HepG2 (cell line): Measurements from ENCODE around the gene ERMP1. TPM values are rescaled to one million over a fixed set of nuclear protein-coding genes. Genes with fewer than 3 reads are reported as not detected.

Source experiments
- CREB3 ChIP-seq: sonication (generic); formaldehyde crosslinking; IDR thresholded peaks from 2 replicates; pipeline ENCODE4 v1.5.0; 2020; ENCODE audit warnings: missing genetic modification reagents
- GRHL1 ChIP-seq: sonication (generic); formaldehyde crosslinking; conservative IDR thresholded peaks from 2 replicates; pipeline ENCODE4 v1.8.0; 2022; ENCODE audit warnings: missing genetic modification reagents
- HOXA9 ChIP-seq: sonication (generic); formaldehyde crosslinking; IDR thresholded peaks from 2 replicates; pipeline ENCODE4 v1.8.1; 2022; ENCODE audit warnings: missing genetic modification reagents, mild to moderate bottlenecking, moderate library complexity, borderline replicate concordance
- IRF2 ChIP-seq: IDR thresholded peaks from 2 replicates; pipeline ENCODE4 v1.6.1; 2018; ENCODE audit warnings: missing genetic modification reagents, missing compliant biosample characterization
- MAFG ChIP-seq: sonication (generic); formaldehyde crosslinking; IDR thresholded peaks from 2 replicates; pipeline ENCODE4 v1.5.1; 2020; ENCODE audit warnings: mild to moderate bottlenecking, missing genetic modification reagents
- NFAT5 ChIP-seq: sonication (generic); formaldehyde crosslinking; IDR thresholded peaks from 2 replicates; pipeline ENCODE4 v1.4.0; 2020; ENCODE audit warnings: missing genetic modification reagents
- ZNF10 ChIP-seq: sonication (generic); formaldehyde crosslinking; IDR thresholded peaks from 2 replicates; pipeline ENCODE4 v1.4.0; 2020; ENCODE audit warnings: mild to moderate bottlenecking, low read depth, missing genetic modification reagents, borderline replicate concordance
- ZNF12 ChIP-seq: sonication (generic); formaldehyde crosslinking; IDR thresholded peaks from 2 replicates; pipeline ENCODE4 v1.5.0; 2020; ENCODE audit warnings: missing genetic modification reagents
- ZNF234 ChIP-seq: sonication (generic); formaldehyde crosslinking; conservative IDR thresholded peaks from 2 replicates; pipeline ENCODE4 v1.5.1; 2020; ENCODE audit warnings: mild to moderate bottlenecking, missing genetic modification reagents
- ZNF564 ChIP-seq: sonication (generic); formaldehyde crosslinking; IDR thresholded peaks from 2 replicates; pipeline ENCODE4 v1.8.1; 2023; ENCODE audit warnings: mild to moderate bottlenecking, missing genetic modification reagents
- ZNF577 ChIP-seq: sonication (generic); formaldehyde crosslinking; IDR thresholded peaks from 2 replicates; pipeline ENCODE4 v1.4.0; 2020; ENCODE audit warnings: mild to moderate bottlenecking, low read depth, missing genetic modification reagents, borderline replicate concordance
- ZNF629 ChIP-seq: sonication (generic); formaldehyde crosslinking; conservative IDR thresholded peaks from 2 replicates; pipeline ENCODE4 v1.5.0; 2020; ENCODE audit warnings: missing genetic modification reagents
- ZNF710 ChIP-seq: sonication (generic); formaldehyde crosslinking; IDR thresholded peaks from 2 replicates; pipeline ENCODE4 v1.5.0; 2020; ENCODE audit warnings: mild to moderate bottlenecking, missing genetic modification reagents, borderline replicate concordance
- ZNF784 ChIP-seq: sonication (generic); formaldehyde crosslinking; IDR thresholded peaks from 2 replicates; pipeline ENCODE4 v1.5.1; 2020; ENCODE audit warnings: missing genetic modification reagents, mild to moderate bottlenecking, borderline replicate concordance
- ZSCAN29 ChIP-seq: sonication (generic); formaldehyde crosslinking; conservative IDR thresholded peaks from 2 replicates; pipeline ENCODE4 v1.4.0; 2020; ENCODE audit warnings: mild to moderate bottlenecking, missing genetic modification reagents
- ZSCAN30 ChIP-seq: sonication (generic); formaldehyde crosslinking; IDR thresholded peaks from 2 replicates; pipeline ENCODE4 v1.5.0; 2020; ENCODE audit warnings: mild to moderate bottlenecking, missing genetic modification reagents
- polyA plus RNA-seq, 8 experiments: library from polyadenylated mRNA; depleted of rRNA in 3 of 8; stranded (reverse) in 7 of 8; unstranded in 1 of 8; fragments of >200 nt; fragmentation: Illumina TruSeq in 4 of 8; extraction: Trizol in 4 of 8; gene quantifications; 2 replicates each; pipeline versions ENCODE4 v1.2.1 to v1.2.3, GENCODE V29; 2011 to 2016; ENCODE audit warnings: low read depth in 4 of 8, missing spikeins in 1 of 8, mixed read lengths in 1 of 8; ENCODE audit not compliant: insufficient read depth in 1 of 8
- total RNA-seq, 5 experiments: library from RNA; depleted of rRNA; stranded (reverse); fragments of >200 nt; fragmentation: Illumina TruSeq; extraction: Trizol; gene quantifications; 2 replicates each; pipeline ENCODE4 v1.2.3, GENCODE V29; 2016; ENCODE audit warnings: low read depth in 1 of 5

ERMP1 gene
- total and polyA plus RNA-seq, 2 of the 13 experiments (the other 11 are each of a cell fraction or from before 2014, with no cell fraction given), result 40.9 to 65.4 TPM

- TF ChIP-seq ZNF784 (CRISPR knock-in tag) (peak; percentile 91), ZNF564 (peak; percentile 50; the same call in 1 of the 2 replicates), ZSCAN30 (CRISPR knock-in tag) (no peak), IRF2 (CRISPR knock-in tag) (peak; percentile 66; the same call in 1 of the 2 replicates), MAFG (CRISPR knock-in tag) (no peak), HOXA9 (CRISPR knock-in tag) (0 out of 2 replicates have a peak, but pooled peaks have one; percentile 12), ZNF577 (CRISPR knock-in tag) (no peak), ZNF12 (CRISPR knock-in tag) (no peak), ZNF10 (no peak), ZNF629 (CRISPR knock-in tag) (no peak; the same call in 1 of the 2 replicates), NFAT5 (CRISPR knock-in tag) (peak; percentile 63), ZNF710 (CRISPR knock-in tag) (peak; percentile 22; the same call in 1 of the 2 replicates), ZSCAN29 (CRISPR knock-in tag) (no peak; the same call in 1 of the 2 replicates), GRHL1 (CRISPR knock-in tag) (no peak), CREB3 (peak; percentile 64; the same call in 1 of the 2 replicates), ZNF234 (CRISPR knock-in tag) (peak; percentile 69; the same call in 1 of the 2 replicates)
Observed at GRCh38 chr9:5832538-5833529, at the start of gene ERMP1 (continued).
